Epithelial cell of esophagus (primary cell): Measurements from ENCODE around the gene MYH15.

Experiments used
- DNase-seq: peaks from one replicate; pipeline ENCODE4 v3.0.0; 2010; ENCODE audit warnings: low read depth
- H3K4me3 ChIP-seq: 2 replicates; pipeline ENCODE4 v1.5.1; 2011; ENCODE audit warnings: mild to moderate bottlenecking, low read length, control low read depth
- TF ChIP-seq, protein P1 (sequence below): IDR thresholded peaks from 2 replicates; pipeline ENCODE4 v1.5.1; 2011; ENCODE audit warnings: low read depth, mild to moderate bottlenecking, low read length, control low read depth, inconsistent platforms; ENCODE audit not compliant: insufficient read depth; ENCODE audit errors: missing control alignments

The MYH15 gene

DNA sequence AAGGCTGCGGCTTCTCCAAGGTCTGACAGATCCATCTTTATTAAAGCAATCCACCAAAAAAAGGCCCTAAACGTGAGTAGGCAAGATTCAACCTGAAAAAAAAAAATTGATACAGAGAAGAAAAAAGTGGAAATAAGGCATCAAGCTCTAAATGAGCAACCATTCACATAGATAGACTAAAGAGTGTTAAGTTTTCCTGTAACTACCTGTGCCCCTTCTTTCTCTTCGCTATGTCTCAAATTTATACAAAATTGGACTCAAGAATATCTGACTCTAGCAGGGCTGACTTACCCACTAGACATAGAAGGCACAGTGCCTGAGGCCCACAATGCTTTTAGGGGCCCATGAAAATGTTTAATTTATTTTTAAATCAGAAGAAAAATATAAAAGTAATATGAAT, at the start of gene MYH15:
Gene MYH15, minus strand, starts transcription at position 101 of the 400 bp plus-strand sequence. Its CDS starts 66 bp downstream, at position 35.
- no peak within 1 kb of the TSS for H3K4me3 ChIP-seq
- DNase-seq: no peak
- TF ChIP-seq, protein P1, sequence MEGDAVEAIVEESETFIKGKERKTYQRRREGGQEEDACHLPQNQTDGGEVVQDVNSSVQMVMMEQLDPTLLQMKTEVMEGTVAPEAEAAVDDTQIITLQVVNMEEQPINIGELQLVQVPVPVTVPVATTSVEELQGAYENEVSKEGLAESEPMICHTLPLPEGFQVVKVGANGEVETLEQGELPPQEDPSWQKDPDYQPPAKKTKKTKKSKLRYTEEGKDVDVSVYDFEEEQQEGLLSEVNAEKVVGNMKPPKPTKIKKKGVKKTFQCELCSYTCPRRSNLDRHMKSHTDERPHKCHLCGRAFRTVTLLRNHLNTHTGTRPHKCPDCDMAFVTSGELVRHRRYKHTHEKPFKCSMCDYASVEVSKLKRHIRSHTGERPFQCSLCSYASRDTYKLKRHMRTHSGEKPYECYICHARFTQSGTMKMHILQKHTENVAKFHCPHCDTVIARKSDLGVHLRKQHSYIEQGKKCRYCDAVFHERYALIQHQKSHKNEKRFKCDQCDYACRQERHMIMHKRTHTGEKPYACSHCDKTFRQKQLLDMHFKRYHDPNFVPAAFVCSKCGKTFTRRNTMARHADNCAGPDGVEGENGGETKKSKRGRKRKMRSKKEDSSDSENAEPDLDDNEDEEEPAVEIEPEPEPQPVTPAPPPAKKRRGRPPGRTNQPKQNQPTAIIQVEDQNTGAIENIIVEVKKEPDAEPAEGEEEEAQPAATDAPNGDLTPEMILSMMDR: no peak

DNA sequence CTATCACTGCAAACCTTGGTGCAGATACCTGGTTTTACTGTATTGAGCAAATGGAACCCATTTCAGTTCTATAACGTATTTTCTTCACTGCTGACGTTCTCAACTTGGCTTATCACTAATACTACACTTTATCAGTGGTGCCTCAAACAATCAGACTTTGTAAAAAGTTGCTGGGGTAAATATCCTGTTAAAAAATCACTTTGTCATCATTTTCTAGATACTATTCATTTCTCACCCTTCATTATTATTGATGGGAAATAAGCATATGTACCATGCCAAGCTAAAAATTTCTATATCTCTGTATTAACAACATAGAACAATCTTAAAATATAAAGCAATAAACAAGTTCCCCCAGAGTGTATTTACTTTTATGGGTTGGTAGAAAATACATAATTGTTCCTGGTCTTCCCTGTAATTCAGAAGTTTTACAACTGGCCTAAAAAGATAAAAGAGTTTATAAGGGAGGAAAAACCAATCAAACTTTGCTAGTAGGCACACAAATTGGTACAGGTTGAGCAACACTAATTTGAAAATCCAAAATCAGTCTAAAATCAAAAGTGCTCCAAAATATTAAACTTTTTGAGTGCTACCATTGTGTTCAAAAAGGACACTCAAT, 45.7 kb upstream of the MYH15 start:
- no peak overlapping the region for H3K4me3 ChIP-seq
- TF ChIP-seq, protein P1: no peak
- no peak for DNase-seq

DNA sequence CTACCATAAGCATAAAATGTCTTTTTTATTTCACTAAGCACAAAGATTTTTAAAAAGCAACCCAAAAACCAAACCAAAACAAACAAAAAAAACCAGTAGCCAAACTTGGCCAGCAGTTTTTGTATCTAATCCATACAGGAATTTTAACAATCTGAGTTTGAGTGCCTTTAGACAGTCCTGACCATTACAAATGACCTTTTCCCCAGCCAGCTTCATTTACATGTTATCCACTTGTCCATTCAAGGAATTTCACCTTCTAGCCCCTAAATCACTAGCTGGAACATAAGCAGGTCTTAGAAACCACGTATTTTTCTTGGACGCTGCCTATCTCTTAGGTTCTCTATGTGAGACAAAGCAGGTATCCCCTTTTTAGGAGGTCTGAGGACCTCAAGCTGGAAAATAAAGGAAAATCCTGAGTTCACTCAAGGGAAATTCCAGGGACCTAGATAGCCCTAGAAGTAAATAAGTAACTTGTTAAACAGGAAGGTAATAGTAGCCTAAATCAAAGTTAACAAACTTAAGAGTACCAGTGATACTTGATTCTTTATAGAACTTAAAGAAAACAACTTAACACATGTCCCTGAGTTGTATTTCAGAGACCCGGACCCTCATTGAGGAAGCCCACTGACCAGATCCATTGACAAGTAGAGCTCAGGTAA, 44.6 kb upstream of the MYH15 start:
- TF ChIP-seq, protein P1: no peak
- no peak for DNase-seq

DNA sequence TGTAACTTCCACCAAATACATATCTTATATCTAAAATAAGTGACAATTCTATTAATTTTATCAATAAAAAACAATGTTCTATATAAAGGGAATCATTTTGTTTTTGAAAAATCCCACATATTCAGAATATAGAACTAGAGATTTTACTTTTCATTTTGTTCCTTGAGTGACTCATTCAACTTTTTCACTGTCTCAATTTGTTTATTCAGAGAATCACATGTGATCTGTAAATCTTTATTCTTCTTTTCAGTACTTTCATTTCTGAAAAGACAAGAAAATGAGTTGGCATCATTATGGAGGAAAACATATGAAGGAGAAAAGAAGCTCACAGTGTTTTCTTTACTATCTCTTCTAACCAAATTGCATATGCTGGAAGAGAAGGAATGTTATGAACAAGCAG, 43.8 kb upstream of the MYH15 start:
- H3K4me3 ChIP-seq: no peak overlapping the region
- DNase-seq: no peak
- TF ChIP-seq, protein P1: no peak

More for the DNA sequence above, 44.6 kb upstream of the MYH15 start:
- no peak overlapping the region for H3K4me3 ChIP-seq

DNA sequence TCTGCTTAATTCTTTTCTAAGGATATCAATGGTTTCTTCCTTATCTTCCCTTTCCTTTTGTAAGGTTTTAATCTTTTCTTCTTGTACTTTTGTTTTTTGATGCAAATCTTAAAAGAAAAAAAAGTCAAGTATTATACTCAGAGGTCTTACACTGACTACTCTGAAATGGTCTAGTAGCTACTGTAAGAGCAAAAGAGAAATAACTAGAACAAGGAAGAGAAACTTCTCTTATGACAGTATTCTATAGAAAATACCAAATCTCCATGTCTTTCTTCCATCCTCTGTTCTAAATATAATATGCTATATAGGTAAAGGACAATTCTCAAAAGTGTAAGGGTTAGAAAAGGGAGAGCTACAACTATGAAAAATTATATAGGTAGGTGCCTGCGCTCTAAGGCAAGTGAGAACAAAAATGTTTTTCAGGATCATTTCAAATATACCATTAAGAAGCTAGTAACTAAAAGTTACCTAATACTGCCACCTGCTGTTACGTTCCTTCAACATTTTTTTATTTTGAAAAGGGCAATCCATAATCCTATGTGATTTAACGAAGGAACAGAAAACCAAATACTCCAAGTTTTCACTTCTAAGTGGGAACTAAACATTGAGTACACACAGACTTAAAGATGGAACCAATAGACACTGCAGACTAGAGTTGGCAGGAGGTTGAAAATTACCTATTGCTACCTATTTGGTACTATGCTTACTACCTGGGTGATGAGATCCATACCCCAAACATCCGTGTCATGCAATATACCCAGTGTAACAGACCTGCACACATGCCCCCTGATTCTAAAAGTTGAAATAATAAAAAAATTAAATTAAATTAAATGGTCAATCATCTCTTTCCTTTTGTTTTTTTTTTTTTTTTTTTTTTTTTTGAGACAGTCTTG, 42.1 kb upstream of the MYH15 start:
- TF ChIP-seq, protein P1: peak; percentile 35
- DNase-seq: peak; percentile 60
- no peak overlapping the region for H3K4me3 ChIP-seq

DNA sequence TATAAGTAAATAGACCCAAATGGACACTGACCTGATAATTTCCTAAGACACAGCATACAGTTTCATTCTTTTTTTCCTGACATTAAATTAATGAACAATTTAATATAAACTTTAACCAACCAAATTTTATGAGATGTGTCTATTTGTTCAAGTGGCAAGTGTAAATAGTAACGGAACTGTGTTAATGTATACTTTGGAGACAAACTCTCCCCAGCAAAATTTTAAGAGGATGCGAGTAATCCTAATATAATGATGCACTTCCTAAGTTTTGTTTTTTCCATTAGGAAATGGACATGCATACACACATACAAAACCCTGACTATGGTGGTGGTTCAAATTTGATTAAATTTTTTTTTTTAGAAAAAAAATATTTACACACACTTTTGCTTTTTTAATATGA, 38.5 kb upstream of the MYH15 start:
- no peak overlapping the region for H3K4me3 ChIP-seq
- TF ChIP-seq, protein P1: no peak
- DNase-seq: no peak
